Measurements from ENCODE around the gene ST7.

Gene ST7

DNA sequence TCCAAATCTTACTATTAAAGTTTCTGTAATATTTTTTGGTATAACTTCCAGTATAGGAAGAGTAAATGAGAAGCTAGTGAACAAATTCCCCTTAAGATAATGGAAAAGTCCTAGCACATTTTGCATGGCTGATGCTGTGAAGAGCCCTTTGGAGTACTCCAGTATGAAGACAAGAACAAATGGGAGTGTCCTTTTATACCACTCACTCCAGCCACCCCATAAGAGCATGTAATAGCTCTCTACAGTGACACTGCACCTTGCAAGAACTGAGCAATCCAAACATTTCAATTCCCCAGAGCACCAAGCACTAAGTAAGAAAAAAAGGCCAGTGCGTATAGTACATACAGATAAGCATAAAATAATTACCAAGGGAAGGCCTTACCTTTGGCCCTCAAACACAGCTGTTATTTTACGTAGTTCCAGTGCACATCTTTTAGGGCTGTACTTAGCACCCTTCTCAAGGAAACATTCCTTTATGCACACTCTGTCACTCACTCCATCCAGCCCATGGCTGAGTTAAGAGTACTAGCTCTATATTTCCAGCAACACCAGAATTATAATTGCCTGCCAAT lies 135.4 kb downstream of the ST7 start:
- no peak for DNase-seq
- no peaks in the 10 kb centered on the region for H3K27me3 ChIP-seq
- TF ChIP-seq, protein P1, sequence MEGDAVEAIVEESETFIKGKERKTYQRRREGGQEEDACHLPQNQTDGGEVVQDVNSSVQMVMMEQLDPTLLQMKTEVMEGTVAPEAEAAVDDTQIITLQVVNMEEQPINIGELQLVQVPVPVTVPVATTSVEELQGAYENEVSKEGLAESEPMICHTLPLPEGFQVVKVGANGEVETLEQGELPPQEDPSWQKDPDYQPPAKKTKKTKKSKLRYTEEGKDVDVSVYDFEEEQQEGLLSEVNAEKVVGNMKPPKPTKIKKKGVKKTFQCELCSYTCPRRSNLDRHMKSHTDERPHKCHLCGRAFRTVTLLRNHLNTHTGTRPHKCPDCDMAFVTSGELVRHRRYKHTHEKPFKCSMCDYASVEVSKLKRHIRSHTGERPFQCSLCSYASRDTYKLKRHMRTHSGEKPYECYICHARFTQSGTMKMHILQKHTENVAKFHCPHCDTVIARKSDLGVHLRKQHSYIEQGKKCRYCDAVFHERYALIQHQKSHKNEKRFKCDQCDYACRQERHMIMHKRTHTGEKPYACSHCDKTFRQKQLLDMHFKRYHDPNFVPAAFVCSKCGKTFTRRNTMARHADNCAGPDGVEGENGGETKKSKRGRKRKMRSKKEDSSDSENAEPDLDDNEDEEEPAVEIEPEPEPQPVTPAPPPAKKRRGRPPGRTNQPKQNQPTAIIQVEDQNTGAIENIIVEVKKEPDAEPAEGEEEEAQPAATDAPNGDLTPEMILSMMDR (IDR thresholded peaks at IDR 0.05) = no peak
- intact Hi-C loops (cut with DNase I; ENCODE audit: low total_unique reads) = loop anchor here (10.0 kb wide), 1 partner anchor 64 kb away; no protein-coding TSS in a partner anchor
- H3K27ac ChIP-seq = no peak overlapping the region
- no peaks in the 10 kb centered on the region for H3K36me3 ChIP-seq
- no peak overlapping the region for H3K4me3 ChIP-seq
- H3K9me3 ChIP-seq = no peaks in the 10 kb centered on the region
- peaks cover 0 to 63% (median under 1%) of the 10 kb centered on the region in 4 donors for H3K4me1 ChIP-seq

DNA sequence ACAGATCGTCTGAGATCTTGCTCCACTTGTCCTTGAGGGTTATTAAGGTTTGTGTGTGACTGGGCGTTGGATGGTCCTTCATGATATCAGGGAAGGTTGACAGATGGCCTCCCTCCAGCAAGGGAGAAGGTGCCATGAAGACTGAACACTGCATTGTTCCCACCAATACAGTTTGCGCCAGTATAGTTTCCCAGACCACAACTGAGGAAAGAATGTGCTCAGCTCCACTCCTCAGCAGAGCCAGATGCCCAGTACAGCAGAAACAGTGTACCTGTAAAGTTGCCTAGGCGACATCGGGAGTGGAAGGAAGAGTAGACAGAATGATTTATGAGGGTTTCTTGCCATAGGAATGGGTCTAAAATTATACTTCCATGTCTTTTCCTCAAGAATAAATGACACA lies 137.5 kb downstream of the ST7 start:
- intact Hi-C loops (cut with DNase I; ENCODE audit: low total_unique reads) = no loop called here
- Histone ChIP-seq H3K36me3 (no peaks in the 10 kb centered on the region), H3K4me1 (peaks cover 0 to 54% (median 3%) of the 10 kb centered on the region in 4 donors), H3K4me3 (no peak overlapping the region), H3K27ac (no peak overlapping the region), H3K9me3 (no peaks in the 10 kb centered on the region), H3K27me3 (no peaks in the 10 kb centered on the region)
- DNase-seq = no peak
- TF ChIP-seq, protein P1 (IDR thresholded peaks at IDR 0.05) = no peak

DNA sequence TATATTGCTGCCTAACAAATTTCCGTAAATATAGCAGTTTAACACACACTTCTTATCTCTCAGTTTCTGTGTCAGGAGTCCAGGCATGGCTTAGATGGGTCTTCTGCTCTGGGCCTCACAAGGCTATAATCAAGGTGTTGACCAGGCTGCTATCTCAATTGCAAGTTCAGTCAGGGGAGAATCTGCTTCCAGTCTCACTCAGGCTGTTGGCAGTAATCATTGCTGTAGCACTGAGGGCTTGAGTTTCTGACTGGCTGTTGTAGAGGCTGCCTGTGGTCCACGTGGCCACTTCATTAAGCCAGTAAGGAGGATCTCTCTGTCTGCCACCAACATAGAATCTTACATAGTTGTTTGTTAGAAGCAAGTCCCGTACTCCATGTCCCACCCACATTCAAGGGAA lies 138.4 kb downstream of the ST7 start:
- Histone ChIP-seq H3K27me3 (no peaks in the 10 kb centered on the region), H3K4me3 (no peak overlapping the region), H3K36me3 (no peaks in the 10 kb centered on the region), H3K4me1 (peaks cover 0 to 61% (median 3%) of the 10 kb centered on the region in 4 donors), H3K27ac (no peak overlapping the region), H3K9me3 (no peaks in the 10 kb centered on the region)
- TF ChIP-seq, protein P1 (IDR thresholded peaks at IDR 0.05) = no peak
- intact Hi-C loops (cut with DNase I; ENCODE audit: low total_unique reads) = no loop called here
- DNase-seq = no peak

DNA sequence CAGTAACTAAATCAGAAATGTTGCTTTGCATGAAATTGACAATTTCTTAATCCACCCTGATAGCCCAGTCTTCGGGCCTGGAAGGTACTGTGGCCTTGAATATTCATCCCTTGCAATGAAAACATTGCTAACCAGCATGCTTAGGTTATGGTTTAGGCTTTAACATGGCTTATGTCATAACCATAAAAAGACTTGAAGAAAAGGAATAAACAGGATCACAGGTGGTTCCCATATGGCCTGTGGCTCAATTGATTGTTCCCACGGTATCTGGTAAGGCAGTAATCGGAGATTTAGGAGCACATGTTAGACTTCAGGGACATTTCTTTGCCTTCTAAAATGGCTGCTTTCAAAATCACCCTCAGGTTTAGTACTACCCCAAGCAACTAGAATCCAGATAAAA lies 139.5 kb downstream of the ST7 start:
- Histone ChIP-seq H3K27me3 (no peaks in the 10 kb centered on the region), H3K9me3 (no peaks in the 10 kb centered on the region), H3K27ac (no peak overlapping the region)

DNA sequence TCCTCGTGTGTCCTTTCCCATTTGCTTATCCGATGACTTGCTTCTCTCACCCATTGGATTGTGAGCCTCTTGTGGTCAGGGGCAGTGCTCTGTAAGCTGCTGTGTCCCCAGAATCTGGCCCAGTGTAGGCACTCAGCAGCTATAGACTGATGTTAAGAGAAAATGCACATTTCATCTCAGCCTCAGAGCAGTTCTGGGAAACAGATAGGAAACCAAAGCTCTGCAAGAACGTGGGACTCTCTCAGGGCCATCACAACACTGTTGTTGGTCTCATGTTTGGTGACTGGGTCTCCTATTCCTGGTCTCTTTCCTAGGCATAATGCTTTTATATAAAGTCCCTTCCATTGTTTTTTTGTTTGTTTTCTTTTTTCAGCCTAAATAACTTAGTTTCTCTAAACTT lies 141.2 kb downstream of the ST7 start:
- TF ChIP-seq, protein P1 (IDR thresholded peaks at IDR 0.05) = no peak
- Histone ChIP-seq H3K4me1 (peaks cover 0 to 54% (median 3%) of the 10 kb centered on the region in 4 donors), H3K36me3 (no peaks in the 10 kb centered on the region), H3K4me3 (no peak overlapping the region), H3K27me3 (no peaks in the 10 kb centered on the region), H3K9me3 (no peaks in the 10 kb centered on the region), H3K27ac (no peak overlapping the region)
- DNase-seq = no peak
- intact Hi-C loops (cut with DNase I; ENCODE audit: low total_unique reads) = no loop called here

More for the DNA sequence above, 139.5 kb downstream of the ST7 start:
- TF ChIP-seq, protein P1 (IDR thresholded peaks at IDR 0.05) = no peak
- Histone ChIP-seq H3K4me1 (peaks cover 0 to 59% (median 3%) of the 10 kb centered on the region in 4 donors), H3K4me3 (no peak overlapping the region), H3K36me3 (no peaks in the 10 kb centered on the region)
- intact Hi-C loops (cut with DNase I; ENCODE audit: low total_unique reads) = no loop called here
- no peak for DNase-seq

DNA sequence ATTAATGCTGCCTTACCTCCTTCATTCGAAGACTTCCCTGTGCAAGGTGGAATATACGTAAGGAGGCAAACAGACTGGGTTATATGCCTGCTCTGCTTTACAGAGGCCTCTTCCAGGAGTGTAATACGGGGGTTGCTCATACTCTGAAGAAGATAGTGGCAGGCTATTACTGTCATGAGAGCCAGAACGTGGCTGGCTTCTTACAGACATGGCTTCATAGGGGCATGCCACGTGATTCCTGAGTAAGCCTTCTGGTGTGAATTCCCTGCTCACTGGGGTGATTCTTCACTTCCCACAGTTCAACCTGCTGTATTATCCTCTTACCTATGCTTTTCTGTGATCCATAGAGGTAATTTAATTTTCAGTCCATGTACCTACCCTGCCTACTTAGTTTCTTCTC lies 141.8 kb downstream of the ST7 start:
- DNase-seq = no peak
- Histone ChIP-seq H3K36me3 (no peaks in the 10 kb centered on the region), H3K4me3 (no peak overlapping the region), H3K27ac (no peak overlapping the region), H3K27me3 (no peaks in the 10 kb centered on the region), H3K9me3 (no peaks in the 10 kb centered on the region), H3K4me1 (peaks cover 0 to 54% (median 3%) of the 10 kb centered on the region in 4 donors)
- intact Hi-C loops (cut with DNase I; ENCODE audit: low total_unique reads) = no loop called here
- TF ChIP-seq, protein P1 (IDR thresholded peaks at IDR 0.05) = no peak

Measured in tibial artery (tissue), 4 donors.